H9 (cell line): ENCODE results near the gene FEV. TPM values are rescaled to one million over a fixed set of nuclear protein-coding genes. Genes with fewer than 3 reads are reported as not detected.

Experiments
- DNase-seq: peaks from one replicate; pipeline ENCODE4 v3.0.0-alpha.2; 2017
- H2AFZ ChIP-seq: one replicate; pipeline ENCODE4 v1.6.1; 2013; ENCODE audit warnings: mild to moderate bottlenecking, low read length, control low read depth, moderate library complexity
- H2AK5ac ChIP-seq: 2 replicates; pipeline ENCODE4 v1.6.1; 2013; ENCODE audit warnings: low read length, control low read depth, mixed read lengths; ENCODE audit not compliant: insufficient read length
- H2BK120ac ChIP-seq: one replicate; pipeline ENCODE4 v1.6.1; 2013; ENCODE audit warnings: low read depth, mild to moderate bottlenecking, low read length, control low read depth, inconsistent platforms; ENCODE audit not compliant: poor library complexity, severe bottlenecking
- H2BK12ac ChIP-seq: 2 replicates; pipeline ENCODE4 v1.6.1; 2013; ENCODE audit warnings: low read length, control low read depth, mixed read lengths, low read depth; ENCODE audit not compliant: insufficient read length
- H2BK15ac ChIP-seq: 2 replicates; pipeline ENCODE4 v1.6.1; 2013; ENCODE audit warnings: low read depth, low read length, control low read depth
- H2BK20ac ChIP-seq: one replicate; pipeline ENCODE4 v1.6.1; 2013; ENCODE audit warnings: low read depth, mild to moderate bottlenecking, low read length, control low read depth, inconsistent platforms; ENCODE audit not compliant: poor library complexity, severe bottlenecking
- H2BK5ac ChIP-seq: 2 replicates; pipeline ENCODE4 v1.6.1; 2013; ENCODE audit warnings: low read length, control low read depth, mixed read lengths; ENCODE audit not compliant: insufficient read length
- H3K14ac ChIP-seq: 2 replicates; pipeline ENCODE4 v1.6.1; 2013; ENCODE audit warnings: low read length, control low read depth; ENCODE audit not compliant: insufficient read depth
- H3K18ac ChIP-seq: 2 replicates; pipeline ENCODE4 v1.6.1; 2013; ENCODE audit warnings: low read depth, mild to moderate bottlenecking, mixed read lengths, low read length, control low read depth; ENCODE audit not compliant: insufficient read length
- H3K23ac ChIP-seq: 2 replicates; pipeline ENCODE4 v1.6.1; 2013; ENCODE audit warnings: low read length, control low read depth, mixed read lengths, low read depth; ENCODE audit not compliant: insufficient read length
- H3K23me2 ChIP-seq: 2 replicates; pipeline ENCODE4 v1.6.1; 2013; ENCODE audit warnings: low read depth, mild to moderate bottlenecking, mixed read lengths, low read length, control low read depth; ENCODE audit not compliant: insufficient read length, poor library complexity, severe bottlenecking
- H3K27ac ChIP-seq: 2 replicates; pipeline ENCODE4 v1.5.1; 2013; ENCODE audit warnings: low read length, control low read depth, mixed read lengths, low read depth; ENCODE audit not compliant: insufficient read length
- H3K27me3 ChIP-seq: 2 replicates; pipeline ENCODE4 v1.6.1; 2013; ENCODE audit warnings: low read length, control low read depth, inconsistent platforms; ENCODE audit not compliant: insufficient read depth
- H3K4ac ChIP-seq: 2 replicates; pipeline ENCODE4 v1.6.1; 2013; ENCODE audit warnings: low read depth, mild to moderate bottlenecking, control low read depth, inconsistent platforms, low read length, moderate library complexity
- H3K4me1 ChIP-seq: 2 replicates; pipeline ENCODE4 v1.6.1; 2013; ENCODE audit warnings: low read length, control low read depth, inconsistent platforms; ENCODE audit not compliant: insufficient read depth
- H3K4me2 ChIP-seq: 2 replicates; pipeline ENCODE4 v1.6.1; 2013; ENCODE audit warnings: low read length, control low read depth, mixed read lengths; ENCODE audit not compliant: insufficient read length, insufficient read depth
- H3K56ac ChIP-seq: 2 replicates; pipeline ENCODE4 v1.6.1; 2013; ENCODE audit warnings: low read depth, mild to moderate bottlenecking, mixed read lengths, low read length, control low read depth; ENCODE audit not compliant: insufficient read length
- H3K79me1 ChIP-seq: 2 replicates; pipeline ENCODE4 v1.6.1; 2013; ENCODE audit warnings: low read depth, mild to moderate bottlenecking, moderate library complexity, low read length, control low read depth, inconsistent platforms; ENCODE audit not compliant: insufficient read depth, poor library complexity, severe bottlenecking
- H3K79me2 ChIP-seq: 2 replicates; pipeline ENCODE4 v1.6.1; 2013; ENCODE audit warnings: low read length, control low read depth, inconsistent platforms; ENCODE audit not compliant: insufficient read depth
- H3K9ac ChIP-seq: 2 replicates; pipeline ENCODE4 v1.6.1; 2013; ENCODE audit warnings: low read length, control low read depth, mixed read lengths; ENCODE audit not compliant: insufficient read length; ENCODE audit errors: extremely low read depth
- H3K9me3 ChIP-seq: one replicate; pipeline ENCODE4 v1.6.1; 2013; ENCODE audit warnings: low read depth, low read length, inconsistent platforms; ENCODE audit not compliant: control insufficient read depth
- H3T11ph ChIP-seq: one replicate; pipeline ENCODE4 v1.6.1; 2013; ENCODE audit warnings: mild to moderate bottlenecking, low read length, control low read depth, inconsistent platforms
- H4K20me1 ChIP-seq: one replicate; pipeline ENCODE4 v1.6.1; 2013; ENCODE audit not compliant: control insufficient read depth, insufficient read length, insufficient read depth
- H4K5ac ChIP-seq: 2 replicates; pipeline ENCODE4 v1.6.1; 2013; ENCODE audit warnings: low read depth, mild to moderate bottlenecking, mixed read lengths, low read length, control low read depth; ENCODE audit not compliant: insufficient read length
- H4K8ac ChIP-seq: replicated peaks from 2 replicates; pipeline ENCODE4 v1.6.1; 2013; ENCODE audit warnings: low read length, control low read depth, mixed read lengths, low read depth; ENCODE audit not compliant: insufficient read length
- H4K91ac ChIP-seq: 2 replicates; pipeline ENCODE4 v1.6.1; 2013; ENCODE audit warnings: low read depth, mild to moderate bottlenecking, moderate library complexity, mixed read lengths, low read length, control low read depth; ENCODE audit not compliant: insufficient read length
- H3K27ac Mint-ChIP-seq, 3 experiments: 2 replicates in 2 of 3; 3 replicates in 1 of 3; pipeline ENCODE4 v1.8.0; 2020 to 2021; ENCODE audit warnings: mixed read lengths in 3 of 3, mild to moderate bottlenecking in 1 of 3, moderate library complexity in 1 of 3
- H3K27me3 Mint-ChIP-seq: 2 replicates; pipeline ENCODE4 v1.8.0; 2021; ENCODE audit warnings: low read depth, mild to moderate bottlenecking, moderate library complexity, mixed read lengths
- H3K36me3 Mint-ChIP-seq, 3 experiments: 2 replicates in 2 of 3; 3 replicates in 1 of 3; pipeline ENCODE4 v1.8.0; 2020 to 2021; ENCODE audit warnings: low read depth in 3 of 3, mixed read lengths in 3 of 3; ENCODE audit not compliant: insufficient read depth in 1 of 3
- H3K4me1 Mint-ChIP-seq, 2 experiments: 2 replicates each; pipeline ENCODE4 v1.8.0; 2020; ENCODE audit warnings: mixed read lengths in 2 of 2
- H3K4me3 Mint-ChIP-seq, 2 experiments: 2 replicates in 1 of 2; 3 replicates in 1 of 2; pipeline ENCODE4 v1.8.0; 2020 to 2021; ENCODE audit warnings: mild to moderate bottlenecking in 2 of 2, mixed read lengths in 2 of 2, moderate library complexity in 1 of 2
- H3K9me3 Mint-ChIP-seq, 2 experiments: 2 replicates in 1 of 2; 3 replicates in 1 of 2; pipeline ENCODE4 v1.8.0; 2020; ENCODE audit warnings: mild to moderate bottlenecking in 2 of 2, mixed read lengths in 2 of 2, moderate library complexity in 1 of 2
- WGBS: extraction: QIAGEN DNeasy Blood & Tissue Kit; methylation state at CpG from one replicate; pipeline ENCODE4 v1.1.7; 2013; ENCODE audit warnings: missing lambda C conversion rate, low lambda C conversion rate, mixed read lengths; ENCODE audit not compliant: insufficient read length; ENCODE audit errors: extremely low coverage; 5-methylcytosine and 5-hydroxymethylcytosine counted together
- total RNA-seq: library from RNA; stranded (reverse); gene quantifications from 2 replicates; pipeline ENCODE4 v1.2.1, GENCODE V29; 2021
- TF ChIP-seq, protein P1 (sequence below): fragments of 200-600 bp; sonication (generic); conservative IDR thresholded peaks from 3 replicates; pipeline ENCODE4 v1.8.0; 2021; ENCODE audit warnings: antibody characterized with exemption, mild to moderate bottlenecking

Gene FEV
- total RNA-seq, 1 experiment from 2014 or later = not detected

- Histone ChIP-seq H4K8ac (no peak overlapping the region), H2BK12ac (no peak overlapping the region), H2BK120ac (no peak overlapping the region), H3K23me2 (peaks cover 10% of the 10 kb centered on the region), H3K4ac (no peak overlapping the region), H2BK15ac (no peak overlapping the region), H3K18ac (no peak overlapping the region), H3K9me3 (no peaks in the 10 kb centered on the region), H3K27me3 (peaks cover 92% of the 10 kb centered on the region), H3K79me1 (no peaks in the 10 kb centered on the region), H4K20me1 (no peaks in the 10 kb centered on the region), H2BK20ac (no peak overlapping the region), H3K9ac (no peak overlapping the region), H3K4me2 (no peak overlapping the region), H3K4me1 (no peaks in the 10 kb centered on the region; the same call in 1 of the 2 replicates), H2AK5ac (no peak overlapping the region), H4K5ac (no peak overlapping the region), H3K23ac (no peak overlapping the region), H3K79me2 (no peaks in the 10 kb centered on the region), H2AFZ (no peak overlapping the region), H3K14ac (no peak overlapping the region), H2BK5ac (no peak overlapping the region), H3K27ac (no peak overlapping the region), H3T11ph (no peak overlapping the region), H3K56ac (no peak overlapping the region), H4K91ac (no peak overlapping the region)
- H3K4me1 Mint-ChIP-seq = peaks cover 6 to 21% of the 10 kb centered on the region in 2 experiments
- TF ChIP-seq, protein P1, sequence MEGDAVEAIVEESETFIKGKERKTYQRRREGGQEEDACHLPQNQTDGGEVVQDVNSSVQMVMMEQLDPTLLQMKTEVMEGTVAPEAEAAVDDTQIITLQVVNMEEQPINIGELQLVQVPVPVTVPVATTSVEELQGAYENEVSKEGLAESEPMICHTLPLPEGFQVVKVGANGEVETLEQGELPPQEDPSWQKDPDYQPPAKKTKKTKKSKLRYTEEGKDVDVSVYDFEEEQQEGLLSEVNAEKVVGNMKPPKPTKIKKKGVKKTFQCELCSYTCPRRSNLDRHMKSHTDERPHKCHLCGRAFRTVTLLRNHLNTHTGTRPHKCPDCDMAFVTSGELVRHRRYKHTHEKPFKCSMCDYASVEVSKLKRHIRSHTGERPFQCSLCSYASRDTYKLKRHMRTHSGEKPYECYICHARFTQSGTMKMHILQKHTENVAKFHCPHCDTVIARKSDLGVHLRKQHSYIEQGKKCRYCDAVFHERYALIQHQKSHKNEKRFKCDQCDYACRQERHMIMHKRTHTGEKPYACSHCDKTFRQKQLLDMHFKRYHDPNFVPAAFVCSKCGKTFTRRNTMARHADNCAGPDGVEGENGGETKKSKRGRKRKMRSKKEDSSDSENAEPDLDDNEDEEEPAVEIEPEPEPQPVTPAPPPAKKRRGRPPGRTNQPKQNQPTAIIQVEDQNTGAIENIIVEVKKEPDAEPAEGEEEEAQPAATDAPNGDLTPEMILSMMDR = no peak
- WGBS = no CpG with 5 or more reads among the region's 4 CpGs
- no peak overlapping the region for H3K27ac Mint-ChIP-seq
- H3K36me3 Mint-ChIP-seq = peaks cover 0 to 3% (median 0%) of the 10 kb centered on the region in 3 experiments; a peak in 1 of 7 replicates
- H3K27me3 Mint-ChIP-seq = peaks cover 100% of the 10 kb centered on the region
- peak overlapping the region in 1 of 2 experiments; percentile 78; a peak in 2 of 5 replicates for H3K4me3 Mint-ChIP-seq
- no peak for DNase-seq
- peaks cover 0 to 4% of the 10 kb centered on the region in 2 experiments; a peak in 1 of 5 replicates for H3K9me3 Mint-ChIP-seq
These were observed 1.3 kb upstream of the FEV start for GRCh38 chr2:218986148-218986761.
